Uterus (tissue), 4 donors: Measurements from ENCODE around the gene SERPINF2. TPM values are rescaled to one million over a fixed set of nuclear protein-coding genes. Genes with fewer than 3 reads are reported as not detected.

Experiments used
- DNase-seq, 2 donors: peaks; one replicate each; pipeline ENCODE4 v3.0.0-alpha.2; 2019 to 2020
- H3K27ac ChIP-seq, 2 donors: fragments of 200-600 bp; sonication (generic); 1 replicate in 1 of 2; 2 replicates in 1 of 2; pipeline ENCODE4 v1.5.1; 2016 to 2018
- H3K27me3 ChIP-seq, 2 donors: fragments of 200-600 bp; sonication (generic); one replicate each; pipeline ENCODE4 v1.5.1; 2018 to 2019; ENCODE audit warnings: control low read depth in 1 of 2
- H3K36me3 ChIP-seq, 2 donors: fragments of 200-600 bp; sonication (generic); one replicate each; pipeline ENCODE4 v1.5.1; 2019; ENCODE audit warnings: control low read depth in 1 of 2
- H3K4me1 ChIP-seq, 2 donors: fragments of 200-600 bp; sonication (generic); one replicate each; pipeline ENCODE4 v1.5.1; 2018 to 2019; ENCODE audit warnings: control low read depth in 1 of 2
- H3K4me3 ChIP-seq, 2 donors: fragments of 200-600 bp; sonication (generic); 1 replicate in 1 of 2; 2 replicates in 1 of 2; pipeline ENCODE4 v1.5.1; 2018 to 2019; ENCODE audit warnings: mild to moderate bottlenecking in 1 of 2
- H3K9me3 ChIP-seq, 2 donors: fragments of 200-600 bp; sonication (generic); one replicate each; pipeline ENCODE4 v1.5.1; 2019; ENCODE audit warnings: control low read depth in 1 of 2
- CTCF ChIP-seq, 4 experiments: fragments of 200-600 bp in 2 of 4; fragments of 450-650 bp in 2 of 4; sonication (generic) in 2 of 4; IDR thresholded peaks; one replicate each; pipeline ENCODE4 v1.5.1; 2016 to 2019; ENCODE audit warnings: antibody characterized with exemption in 4 of 4, mild to moderate bottlenecking in 2 of 4, moderate library complexity in 1 of 4
- POLR2A ChIP-seq, 2 donors: fragments of 450-650 bp; IDR thresholded peaks; one replicate each; pipeline ENCODE4 v1.6.1; 2016; ENCODE audit warnings: antibody characterized with exemption in 2 of 2, mild to moderate bottlenecking in 1 of 2, moderate library complexity in 1 of 2
- intact Hi-C: fragments of 100-400 bp; cut with DNase I; formaldehyde crosslinking; loops from one replicate; pipeline ENCODE4 v1.15.1; 2023; ENCODE audit warnings: low total_unique reads
- microRNA counts, 2 donors: library from miRNA; unstranded; fragments of <30 nt; microRNA quantifications; one replicate each; lab custom pipeline; 2016 to 2017
- total RNA-seq, 4 donors: library from RNA; depleted of rRNA in 3 of 4; stranded (reverse); fragments of >200 nt in 3 of 4; gene quantifications; one replicate each; pipeline versions ENCODE4 v1.1.0 to v1.2.4, GENCODE V29; 2014 to 2023
- donor health status: DM: yes; HTN: yes; CAD: no.

Gene SERPINF2
- total RNA-seq, 4 donors from 2014 or later, result 0.83 to 21.5 (median 10.0) TPM

GRCh38 chr17:1800240-1800639, 57.6 kb downstream of the SERPINF2 start:
- intact Hi-C loops, result no loop called here
- Histone ChIP-seq H3K27ac (no peak overlapping the region), H3K9me3 (no peaks in the 10 kb centered on the region), H3K4me3 (no peak overlapping the region), H3K27me3 (no peaks in the 10 kb centered on the region), H3K4me1 (peaks cover 0 to 4% of the 10 kb centered on the region in 2 donors), H3K36me3 (no peaks in the 10 kb centered on the region)
- DNase-seq, result peak in 1 of 2 donors; percentile 8
- TF ChIP-seq CTCF (IDR thresholded peaks at IDR 0.05), result no peak
- no peak for TF ChIP-seq POLR2A (IDR thresholded peaks at IDR 0.05)

- no peak for DNase-seq
These were observed 58.0 kb downstream of the SERPINF2 start for GRCh38 chr17:1800712-1801111.

GRCh38 chr17:1802429-1802828, 59.8 kb downstream of the SERPINF2 start:
- intact Hi-C loops, result no loop called here
- Histone ChIP-seq H3K4me1 (peaks cover 0 to 2% of the 10 kb centered on the region in 2 donors), H3K27me3 (no peaks in the 10 kb centered on the region), H3K36me3 (no peaks in the 10 kb centered on the region), H3K9me3 (no peaks in the 10 kb centered on the region), H3K27ac (no peak overlapping the region), H3K4me3 (no peak overlapping the region)
- no peak for DNase-seq
- no peak for TF ChIP-seq CTCF (IDR thresholded peaks at IDR 0.05)
- no peak for TF ChIP-seq POLR2A (IDR thresholded peaks at IDR 0.05)

More at GRCh38 chr17:1800712-1801111, 58.0 kb downstream of the SERPINF2 start:
- TF ChIP-seq POLR2A (IDR thresholded peaks at IDR 0.05) (no peak), CTCF (IDR thresholded peaks at IDR 0.05) (no peak)
- no peak overlapping the region for H3K4me3 ChIP-seq
- intact Hi-C loops, result no loop called here
- no peaks in the 10 kb centered on the region for H3K27me3 ChIP-seq
- H3K36me3 ChIP-seq, result no peaks in the 10 kb centered on the region
- no peak overlapping the region for H3K27ac ChIP-seq
- H3K4me1 ChIP-seq, result peaks cover 0 to 4% of the 10 kb centered on the region in 2 donors
- H3K9me3 ChIP-seq, result no peaks in the 10 kb centered on the region

- Histone ChIP-seq H3K9me3 (no peaks in the 10 kb centered on the region), H3K36me3 (no peaks in the 10 kb centered on the region), H3K27ac (no peak overlapping the region), H3K4me3 (no peak overlapping the region), H3K4me1 (no peaks in the 10 kb centered on the region), H3K27me3 (no peaks in the 10 kb centered on the region)
- DNase-seq, result no peak
- TF ChIP-seq POLR2A (IDR thresholded peaks at IDR 0.05), result no peak
- TF ChIP-seq CTCF (IDR thresholded peaks at IDR 0.05), result no peak
- intact Hi-C loops, result no loop called here
These were observed 60.6 kb downstream of the SERPINF2 start for GRCh38 chr17:1803280-1803679.

MicroRNA genes within 50 kb of the gene (microRNA counts, 767-probe panel; counts per million panel counts)
- 4,324 to 5,378 counts per million in 2 donors for microRNA hsa-miR-22-3p (lab: Ali Mortazavi, UCI)

Other genes starting within 250 kb of the SERPINF2 start
- 10 to 100 TPM; 14.1 to 49.3 (median 31.4) TPM for gene INPP5K, start 226.3 kb upstream of the SERPINF2 start, total RNA-seq
- 10 to 100 TPM; 18.5 to 83.6 (median 24.2) TPM for gene PITPNA, start 180.1 kb upstream of the SERPINF2 start, total RNA-seq
- gene SLC43A2, start 114.0 kb upstream of the SERPINF2 start, total RNA-seq, result 10 to 100 TPM in 1 of 4 donors, 1 to 10 TPM in 3; 3.6 to 15.6 (median 6.8) TPM
- 10 to 100 TPM in 2 of 4 donors, 1 to 10 TPM in 2; 4.4 to 33.2 (median 14.2) TPM for gene SCARF1, start 97.1 kb upstream of the SERPINF2 start, total RNA-seq
- gene RILP, start 93.0 kb upstream of the SERPINF2 start, total RNA-seq, result 10 to 100 TPM in 2 of 4 donors, 1 to 10 TPM in 2; 1.5 to 13.3 (median 8.5) TPM
- gene PRPF8, start 58.0 kb upstream of the SERPINF2 start, total RNA-seq, result 100 to 1,000 TPM; 123 to 413 (median 243) TPM
- 1 to 10 TPM in 3 of 4 donors, under 1 TPM in 1; 0.88 to 8.0 (median 5.4) TPM for gene TLCD2, start 32.5 kb upstream of the SERPINF2 start, total RNA-seq
- gene WDR81, start 18.2 kb upstream of the SERPINF2 start, total RNA-seq, result 10 to 100 TPM; 23.6 to 40.7 (median 29.9) TPM
- 100 to 1,000 TPM; 217 to 567 (median 435) TPM for gene SERPINF1, start 19.2 kb downstream of the SERPINF2 start, total RNA-seq
- gene SMYD4, start 87.0 kb downstream of the SERPINF2 start, total RNA-seq, result 100 to 1,000 TPM in 1 of 4 donors, 10 to 100 TPM in 3; 19.1 to 101 (median 30.5) TPM
- 100 to 1,000 TPM in 1 of 4 donors, 10 to 100 TPM in 3; 15.9 to 108 (median 41.5) TPM for gene RPA1, start 87.1 kb downstream of the SERPINF2 start, total RNA-seq